Muscle layer of duodenum (tissue), 2 donors: ENCODE data around the gene PUM1.

Source experiments
- H3K27ac ChIP-seq: one replicate; pipeline ENCODE4 v1.7.0; 2013; ENCODE audit warnings: mild to moderate bottlenecking, low read length
- H3K27me3 ChIP-seq: one replicate; pipeline ENCODE4 v1.7.0; 2013; ENCODE audit warnings: low read depth, mild to moderate bottlenecking, control low read depth, low read length
- H3K36me3 ChIP-seq, 2 donors: one replicate each; pipeline ENCODE4 v1.7.0; 2013; ENCODE audit warnings: low read length in 2 of 2, control low read depth in 1 of 2, mild to moderate bottlenecking in 1 of 2; ENCODE audit not compliant: insufficient read depth in 2 of 2, control insufficient read depth in 1 of 2
- H3K4me1 ChIP-seq, 2 donors: one replicate each; pipeline ENCODE4 v1.7.0; 2013; ENCODE audit warnings: low read length in 2 of 2, mild to moderate bottlenecking in 2 of 2, control low read depth in 1 of 2, moderate library complexity in 1 of 2; ENCODE audit not compliant: insufficient read depth in 2 of 2, control insufficient read depth in 1 of 2
- H3K4me3 ChIP-seq, 2 donors: one replicate each; pipeline ENCODE4 v1.7.0; 2013; ENCODE audit warnings: low read length in 2 of 2, low read depth in 1 of 2, mild to moderate bottlenecking in 1 of 2
- H3K9me3 ChIP-seq, 2 donors: one replicate each; pipeline ENCODE4 v1.7.0; 2013; ENCODE audit warnings: low read length in 2 of 2, control low read depth in 1 of 2, mild to moderate bottlenecking in 1 of 2; ENCODE audit not compliant: control insufficient read depth in 1 of 2
- donor health status: healthy.

PUM1 gene

DNA sequence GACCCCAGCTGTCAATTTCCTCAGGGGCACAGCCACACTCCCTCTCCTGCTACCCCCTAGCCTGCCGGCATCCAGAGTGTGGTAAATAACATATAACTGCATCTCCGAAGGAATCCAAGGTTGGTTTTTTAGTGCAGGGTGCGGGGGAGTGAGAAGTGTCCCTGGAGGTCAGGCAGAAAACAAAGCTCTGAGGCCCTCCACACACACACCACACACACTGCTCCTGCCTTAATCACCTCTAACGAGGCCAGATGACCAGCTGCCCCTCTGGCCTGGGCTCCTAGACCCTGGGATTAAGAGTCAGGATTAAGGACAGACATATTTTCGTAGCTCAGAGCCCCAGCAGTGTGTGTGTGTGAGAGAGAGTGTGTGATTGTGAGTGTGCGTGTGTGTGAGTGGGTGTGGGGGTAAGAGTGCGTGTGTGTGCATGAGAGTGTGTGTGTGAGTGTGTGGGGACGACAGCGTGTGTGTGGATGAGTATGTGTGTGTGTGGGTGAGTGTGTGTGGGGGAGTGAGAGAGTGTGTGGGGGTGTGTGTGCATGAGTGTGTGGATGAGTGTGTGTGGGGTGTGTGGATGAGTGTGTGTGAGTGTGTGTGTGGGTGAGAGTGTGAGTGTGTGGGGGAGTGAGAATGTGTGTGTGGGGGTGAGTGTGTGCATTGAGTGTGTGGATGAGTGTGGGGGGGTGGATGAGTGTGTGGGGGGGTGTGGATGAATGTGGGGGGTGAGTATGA is 171.6 kb downstream of the PUM1 start:
- H3K4me1 ChIP-seq: peaks cover 0 to 76% of the 10 kb centered on the region in 2 donors

DNA sequence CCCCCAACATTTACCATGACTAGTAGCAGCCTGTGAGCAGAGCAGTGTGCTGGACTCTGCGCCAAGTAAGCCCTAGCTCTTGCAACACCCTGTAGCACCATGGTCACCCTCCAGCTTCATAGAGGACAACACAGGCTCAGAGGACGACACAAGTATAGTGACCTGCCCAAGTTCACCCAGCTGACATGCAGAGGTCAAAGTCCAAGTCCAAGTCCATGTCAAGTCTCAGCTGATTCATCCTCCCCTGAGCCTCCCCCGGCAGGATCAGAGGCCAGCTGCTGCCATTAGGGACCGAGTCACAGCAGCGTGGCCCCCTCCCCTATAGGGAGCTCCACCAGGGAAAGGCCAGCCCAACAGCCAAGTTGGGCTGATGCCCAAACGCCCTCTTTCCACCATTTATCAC is 172.8 kb downstream of the PUM1 start:
- Histone ChIP-seq H3K27me3 (no peaks in the 10 kb centered on the region), H3K27ac (no peak overlapping the region), H3K4me1 (peaks cover 0 to 78% of the 10 kb centered on the region in 2 donors), H3K4me3 (no peak overlapping the region), H3K36me3 (no peaks in the 10 kb centered on the region), H3K9me3 (no peaks in the 10 kb centered on the region)

More for the DNA sequence above, 171.6 kb downstream of the PUM1 start:
- Histone ChIP-seq H3K4me3 (no peak overlapping the region), H3K36me3 (no peaks in the 10 kb centered on the region), H3K27me3 (no peaks in the 10 kb centered on the region), H3K27ac (no peak overlapping the region), H3K9me3 (no peaks in the 10 kb centered on the region)

DNA sequence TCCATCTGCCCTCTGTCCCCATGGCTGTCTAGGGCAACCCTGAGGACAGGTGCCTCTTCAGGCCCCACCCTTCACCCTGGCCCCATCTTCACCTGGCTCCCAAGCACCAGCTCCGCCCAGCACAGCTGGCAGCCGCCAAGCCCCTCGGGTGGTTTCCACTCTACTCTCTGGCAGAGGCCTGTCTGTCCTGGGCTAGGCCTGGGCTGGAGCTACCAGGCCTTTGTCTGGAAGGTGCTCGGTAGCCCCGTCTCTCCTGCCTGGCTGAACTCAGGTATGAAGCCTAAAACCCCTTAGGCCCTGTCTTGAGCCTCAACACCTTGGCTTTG is 174.3 kb downstream of the PUM1 start:
- peaks cover 0 to 86% of the 10 kb centered on the region in 2 donors for H3K4me1 ChIP-seq
- H3K27ac ChIP-seq: no peak overlapping the region

DNA sequence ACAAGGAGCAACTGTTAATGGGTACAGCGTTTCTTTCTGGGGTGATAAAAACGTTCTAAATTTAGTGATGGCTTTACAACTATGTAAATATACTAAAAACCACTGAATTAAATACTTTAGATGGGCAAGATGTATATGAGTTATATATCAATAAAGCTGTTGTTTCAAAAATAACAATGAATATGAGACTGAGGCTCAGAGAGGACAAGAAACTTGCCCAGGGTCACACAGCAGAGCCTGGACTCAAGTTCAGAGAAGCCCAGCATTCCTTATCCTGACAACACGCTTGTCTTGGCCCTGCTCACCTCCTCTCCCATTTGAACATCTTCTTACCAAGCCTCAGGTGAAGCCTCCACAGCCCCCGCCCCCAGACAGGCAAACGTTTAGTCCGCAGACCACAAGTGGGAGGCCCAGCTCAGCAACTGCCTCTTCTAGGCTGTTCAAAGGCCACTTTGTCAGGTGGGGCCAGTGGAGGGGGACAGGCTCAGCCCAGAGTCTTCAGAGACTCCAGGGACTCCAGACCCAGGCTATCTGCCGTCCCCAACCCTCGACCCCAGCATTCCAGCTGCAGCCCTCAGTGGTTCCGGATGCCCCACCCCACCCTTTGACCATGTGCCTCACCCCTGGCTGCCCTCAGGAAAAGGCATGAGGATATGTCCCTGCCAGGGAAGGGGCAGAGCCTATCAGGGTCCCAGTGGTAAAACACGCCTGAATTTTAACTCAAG is 174.9 kb downstream of the PUM1 start:
- H3K27me3 ChIP-seq: no peaks in the 10 kb centered on the region
- H3K4me3 ChIP-seq: no peak overlapping the region
- no peaks in the 10 kb centered on the region for H3K36me3 ChIP-seq
- no peak overlapping the region for H3K27ac ChIP-seq
- peaks cover 0 to 87% of the 10 kb centered on the region in 2 donors for H3K4me1 ChIP-seq
- no peaks in the 10 kb centered on the region for H3K9me3 ChIP-seq

More for the DNA sequence above, 174.3 kb downstream of the PUM1 start:
- Histone ChIP-seq H3K27me3 (no peaks in the 10 kb centered on the region), H3K9me3 (no peaks in the 10 kb centered on the region), H3K36me3 (no peaks in the 10 kb centered on the region), H3K4me3 (no peak overlapping the region)

DNA sequence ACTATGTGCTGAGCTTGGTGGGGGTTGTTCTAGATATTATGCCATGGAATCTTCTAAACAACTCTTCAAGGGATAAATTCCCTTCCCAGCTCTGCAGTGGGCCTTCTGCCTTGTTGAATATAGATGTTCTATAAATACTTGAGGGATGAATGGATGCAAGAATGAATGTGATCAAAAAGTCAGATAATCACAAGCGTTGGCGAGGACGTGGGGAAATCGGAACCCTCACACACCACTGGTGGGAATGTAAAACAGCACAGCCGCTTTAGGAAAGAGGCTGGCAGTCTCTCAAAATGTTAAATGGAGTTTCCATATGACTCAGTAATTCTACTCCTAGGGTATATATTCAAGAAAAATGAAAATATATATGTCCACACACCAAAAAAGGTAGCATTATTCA is 176.0 kb downstream of the PUM1 start:
- H3K9me3 ChIP-seq: no peaks in the 10 kb centered on the region
- H3K27me3 ChIP-seq: no peaks in the 10 kb centered on the region
- H3K4me1 ChIP-seq: peaks cover 0 to 78% of the 10 kb centered on the region in 2 donors
- H3K27ac ChIP-seq: peak overlapping the region; percentile 58
- no peaks in the 10 kb centered on the region for H3K36me3 ChIP-seq
- H3K4me3 ChIP-seq: no peak overlapping the region

DNA sequence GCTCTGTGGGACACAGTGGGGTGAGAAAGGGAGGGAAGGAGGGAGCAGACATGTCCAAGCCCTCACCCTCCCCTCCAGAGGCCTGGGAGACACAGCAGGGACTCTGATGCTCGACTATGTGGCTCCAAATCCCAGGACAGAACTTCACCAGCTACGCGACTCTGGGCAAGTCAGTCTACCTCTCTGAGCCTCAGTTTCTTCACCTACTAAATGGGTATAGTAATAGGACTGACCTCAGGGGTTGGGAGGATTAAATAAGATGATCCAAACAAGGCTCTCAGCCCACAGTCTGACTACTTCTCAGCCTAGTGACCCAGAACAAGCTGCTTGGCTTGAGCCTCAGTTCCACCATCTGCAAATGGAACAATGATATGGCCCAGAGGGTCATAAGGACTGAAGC is 176.5 kb downstream of the PUM1 start:
- peaks cover 0 to 80% of the 10 kb centered on the region in 2 donors for H3K4me1 ChIP-seq
- H3K27ac ChIP-seq: peak overlapping the region; percentile 58
- no peaks in the 10 kb centered on the region for H3K9me3 ChIP-seq
- H3K4me3 ChIP-seq: peak overlapping the region in 1 of 2 donors; percentile 43
- H3K27me3 ChIP-seq: no peaks in the 10 kb centered on the region
- no peaks in the 10 kb centered on the region for H3K36me3 ChIP-seq

DNA sequence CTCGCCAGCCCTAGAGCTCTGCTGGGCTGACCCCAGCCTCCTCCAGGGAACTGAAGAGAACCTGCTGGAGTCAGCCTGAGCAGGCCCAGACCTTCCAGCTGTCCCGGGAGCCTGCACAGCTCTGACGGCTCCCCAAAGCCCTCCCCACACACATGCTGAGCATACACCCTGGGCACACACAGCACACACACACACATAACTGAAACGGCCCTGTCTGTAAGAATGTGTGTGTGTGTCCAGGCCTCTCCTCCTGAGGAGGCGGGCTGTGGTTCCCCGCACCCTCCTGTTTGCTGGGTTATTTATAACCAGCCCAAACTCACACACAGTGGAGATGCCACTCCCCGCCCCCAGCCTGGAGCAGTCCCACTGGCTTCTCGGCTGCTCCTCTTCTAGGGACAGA is 177.1 kb downstream of the PUM1 start:
- Histone ChIP-seq H3K27me3 (no peaks in the 10 kb centered on the region), H3K36me3 (no peaks in the 10 kb centered on the region), H3K9me3 (no peaks in the 10 kb centered on the region), H3K4me1 (peaks cover 0 to 81% of the 10 kb centered on the region in 2 donors), H3K27ac (peak overlapping the region; percentile 58), H3K4me3 (peak overlapping the region in 1 of 2 donors; percentile 43)

DNA sequence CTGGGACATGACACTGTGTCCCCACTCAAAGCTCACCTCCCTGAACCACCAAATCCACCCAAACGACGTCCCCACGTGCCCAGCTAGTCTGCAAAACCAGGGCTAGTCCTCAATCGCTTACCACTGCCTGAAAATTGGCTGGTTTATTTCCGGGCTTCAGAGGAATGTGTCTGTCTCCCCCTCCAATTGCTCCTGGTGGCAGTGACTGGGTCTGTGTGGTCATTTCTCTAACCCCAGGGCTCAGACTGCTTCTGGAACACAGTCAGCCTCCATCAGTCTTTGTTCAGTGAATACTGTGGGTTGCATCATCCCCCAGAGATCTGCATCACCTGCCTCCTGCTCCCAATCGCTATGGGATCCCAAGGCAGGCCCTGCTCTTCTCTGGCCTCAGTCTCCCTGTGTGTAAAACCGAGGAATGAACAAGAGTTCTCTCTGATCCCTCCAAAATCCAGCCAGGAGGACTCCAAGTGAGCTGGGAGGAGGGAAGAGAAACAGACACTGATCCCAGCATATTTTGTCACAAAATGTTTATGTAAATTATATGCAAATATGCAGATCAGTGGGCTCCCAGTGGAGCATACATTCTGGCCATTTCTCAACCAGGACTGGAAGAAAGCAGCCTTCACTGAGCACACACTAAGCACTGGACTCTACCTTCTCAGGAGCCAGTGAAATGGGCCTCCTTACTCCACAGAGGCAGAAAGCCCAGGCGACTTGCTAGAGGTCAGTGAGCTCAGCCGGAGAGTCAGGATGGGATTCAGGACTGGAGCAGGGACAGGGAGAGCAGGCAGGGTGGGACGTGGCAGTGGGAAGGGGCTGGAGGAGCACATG is 177.8 kb downstream of the PUM1 start:
- H3K27ac ChIP-seq: peak overlapping the region; percentile 58
- H3K9me3 ChIP-seq: no peaks in the 10 kb centered on the region
- H3K4me3 ChIP-seq: peak overlapping the region in 1 of 2 donors; percentile 43
- H3K4me1 ChIP-seq: peaks cover 0 to 85% of the 10 kb centered on the region in 2 donors
- H3K27me3 ChIP-seq: no peaks in the 10 kb centered on the region
- H3K36me3 ChIP-seq: no peaks in the 10 kb centered on the region

DNA sequence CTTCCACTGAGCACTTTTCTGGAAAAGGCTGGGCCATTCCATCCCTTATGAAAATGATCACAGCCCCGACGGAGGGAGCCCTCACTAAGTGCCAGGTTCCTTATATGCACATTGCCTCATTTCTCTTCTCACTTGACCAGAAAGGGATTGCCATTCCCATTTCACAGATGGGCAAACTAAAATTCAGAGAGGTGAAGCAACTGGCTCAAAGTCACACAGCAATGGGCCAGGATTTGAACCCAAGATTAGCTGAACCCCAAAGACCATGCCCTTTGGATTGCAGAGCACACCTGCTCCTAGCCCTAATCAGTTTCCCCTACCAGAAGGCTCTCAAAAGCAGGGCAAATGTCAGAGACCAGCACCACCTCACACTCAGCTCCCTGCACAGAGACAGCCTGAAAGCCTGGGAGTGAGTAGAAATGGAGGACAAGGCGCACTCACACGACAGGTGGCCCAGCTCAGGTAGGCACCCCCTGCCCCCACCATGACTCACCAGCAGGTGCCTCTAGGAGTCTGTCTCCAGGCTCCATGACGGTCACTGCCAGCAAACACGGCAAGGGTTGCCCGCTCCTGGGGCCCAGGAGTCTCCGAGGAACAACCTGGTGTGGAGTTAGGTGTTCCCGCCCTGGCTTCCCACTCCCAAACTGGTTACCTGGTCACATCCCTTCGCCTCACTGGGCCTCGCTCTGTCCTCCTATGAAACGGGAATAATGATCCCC is 178.6 kb downstream of the PUM1 start:
- H3K9me3 ChIP-seq: no peaks in the 10 kb centered on the region
- H3K36me3 ChIP-seq: no peaks in the 10 kb centered on the region
- no peaks in the 10 kb centered on the region for H3K27me3 ChIP-seq
- peaks cover 0 to 85% of the 10 kb centered on the region in 2 donors for H3K4me1 ChIP-seq
- peak overlapping the region; percentile 74 for H3K27ac ChIP-seq
- peak overlapping the region in 1 of 2 donors; percentile 11 for H3K4me3 ChIP-seq

DNA sequence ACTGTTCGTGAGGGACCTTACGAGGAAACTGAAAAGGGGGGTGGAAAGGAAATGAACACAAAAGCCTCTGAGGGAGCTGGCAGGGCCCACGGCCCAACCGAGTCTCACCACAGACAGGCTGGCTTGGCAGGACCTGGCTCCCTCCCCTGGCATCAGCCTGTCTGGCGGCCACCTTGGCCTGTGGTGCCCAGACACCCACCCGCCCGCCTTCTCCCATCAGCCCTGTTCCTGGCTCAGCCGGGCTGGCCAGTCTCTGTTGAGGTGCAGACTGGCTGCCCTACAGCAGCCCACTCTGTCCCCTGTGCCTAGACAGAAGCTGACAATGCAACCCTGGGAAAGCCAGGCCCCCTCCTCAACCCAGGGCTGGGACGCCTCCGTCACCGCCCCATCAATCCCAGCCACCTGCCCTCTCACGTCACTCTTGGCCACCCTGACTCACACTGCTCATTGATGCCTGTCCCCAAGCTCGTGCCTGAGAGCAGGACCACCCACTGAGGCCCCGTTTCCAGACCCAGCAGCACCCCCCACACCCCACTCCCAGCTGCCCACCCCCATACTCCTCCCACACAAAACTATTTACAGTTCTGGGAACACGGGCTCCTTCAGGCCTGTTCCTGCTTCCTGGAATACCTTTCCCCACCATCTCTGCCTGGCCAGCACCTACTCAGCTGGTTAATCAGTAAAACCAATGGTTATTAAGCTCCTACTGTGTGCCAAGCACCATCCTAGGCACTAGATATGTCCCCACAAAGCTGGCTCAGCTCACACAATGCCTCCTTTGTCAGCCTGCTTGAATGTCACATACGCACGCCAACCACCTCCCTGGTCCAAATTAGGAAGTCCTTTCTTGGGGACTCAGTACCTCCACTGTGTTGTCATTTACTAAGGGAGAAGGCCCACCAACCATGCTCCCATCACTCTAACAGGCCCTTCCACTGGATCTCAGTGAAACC is 179.7 kb downstream of the PUM1 start:
- Histone ChIP-seq H3K27me3 (no peaks in the 10 kb centered on the region), H3K27ac (peak overlapping the region; percentile 74), H3K4me1 (peaks cover 0 to 86% of the 10 kb centered on the region in 2 donors), H3K9me3 (no peaks in the 10 kb centered on the region), H3K36me3 (no peaks in the 10 kb centered on the region), H3K4me3 (peak overlapping the region in 1 of 2 donors; percentile 11)
